HCT116 (cell line): ENCODE data around the gene PARVB. TPM values are rescaled to one million over a fixed set of nuclear protein-coding genes. Genes with fewer than 3 reads are reported as not detected.

Experiments
- ATAC-seq: fragments of 200-7000 bp; cut with Tn5 transposase; 2 replicates; pipeline ENCODE4 v1.9.1; 2020; ENCODE audit warnings: mild to moderate bottlenecking, moderate library complexity
- BruUV-seq: library from RNA; stranded (reverse); fragments of 400-500 nt; replicated peaks from 2 replicates; lab custom pipeline; 2021; lab: Mats Ljungman, UMichigan
- CTCF ChIA-PET: fragments of 300-600 bp; sonication (Branson Sonifier 250); formaldehyde crosslinking; loops from one replicate; lab custom pipeline; 2021; ENCODE audit warnings: antibody characterized with exemption; lab: Charles Lee
- POLR2A ChIA-PET: fragments of 300-600, 350-600 bp; sonication (Branson Sonifier 250); formaldehyde crosslinking; loops from one replicate; lab custom pipeline; 2021; ENCODE audit warnings: antibody characterized with exemption; lab: Charles Lee
- RAD21 ChIA-PET, 2 experiments: fragments of 300-600 bp; sonication (Branson Sonifier 250); formaldehyde crosslinking; loops; one replicate each; lab custom pipeline; 2023; ENCODE audit warnings: low total read pairs in 2 of 2; ENCODE audit not compliant: uncharacterized antibody in 2 of 2, unreplicated experiment in 2 of 2, low non-redundant PET in 1 of 2; lab: Charles Lee
- DNase-seq: peaks from one replicate; pipeline ENCODE4 v3.0.0-alpha.2; 2010; ENCODE audit warnings: low read depth, low spot score
- H2AFZ ChIP-seq: fragments of 200-600 bp; shearing (Covaris generic), sonication (generic); 2 replicates; pipeline ENCODE4 v1.6.1; 2017; ENCODE audit warnings: low read depth, mixed run types, mixed read lengths, antibody characterized with exemption, low read length; ENCODE audit not compliant: poor library complexity, severe bottlenecking
- H3K27ac ChIP-seq: 2 replicates; pipeline ENCODE4 v1.5.1; 2012; ENCODE audit warnings: low read depth, low read length
- H3K27me3 ChIP-seq: fragments of 200-600 bp; sonication (generic); 2 replicates; pipeline ENCODE4 v1.6.1; 2016; ENCODE audit warnings: mixed run types, low read length, mixed read lengths; ENCODE audit not compliant: insufficient read depth
- H3K36me3 ChIP-seq, 2 experiments: fragments of 200-500 bp in 1 of 2; fragments of 200-600 bp in 1 of 2; sonication (Bioruptor generic) in 1 of 2; sonication (generic) in 1 of 2; 2 replicates each; pipeline versions ENCODE4 v1.5.1 to v1.6.1; 2014 to 2016; ENCODE audit warnings: low read length in 2 of 2, inconsistent platforms in 1 of 2, mixed read lengths in 1 of 2, mixed run types in 1 of 2; ENCODE audit not compliant: insufficient read depth in 2 of 2, control insufficient read depth in 1 of 2
- H3K4me1 ChIP-seq, 2 experiments: fragments of 200-600 bp in 1 of 2; sonication (generic) in 1 of 2; 2 replicates each; pipeline versions ENCODE4 v1.5.1 to v1.6.1; 2012 to 2017; ENCODE audit warnings: low read length in 2 of 2, inconsistent platforms in 1 of 2, mild to moderate bottlenecking in 1 of 2, mixed read lengths in 1 of 2, mixed run types in 1 of 2, moderate library complexity in 1 of 2; ENCODE audit not compliant: insufficient read depth in 2 of 2, control insufficient read depth in 1 of 2
- H3K4me2 ChIP-seq: fragments of 200-600 bp; sonication (generic); 2 replicates; pipeline ENCODE4 v1.6.1; 2017; ENCODE audit warnings: mixed run types, low read length, mixed read lengths
- H3K4me3 ChIP-seq, 2 experiments: fragments of 200-600 bp in 1 of 2; sonication (generic) in 1 of 2; replicated peaks in 1 of 2; 2 replicates each; pipeline ENCODE4 v1.5.1; 2011 to 2016; ENCODE audit warnings: low read length in 2 of 2, control low read depth in 1 of 2, low read depth in 1 of 2, mild to moderate bottlenecking in 1 of 2, mixed read lengths in 1 of 2, mixed run types in 1 of 2
- H3K79me2 ChIP-seq: fragments of 200-600 bp; sonication (generic); 2 replicates; pipeline ENCODE4 v1.6.1; 2017; ENCODE audit warnings: mild to moderate bottlenecking, mixed run types, low read length, moderate library complexity, mixed read lengths; ENCODE audit not compliant: insufficient read depth
- H3K9ac ChIP-seq: fragments of 200-600 bp; sonication (generic); 2 replicates; pipeline ENCODE4 v1.6.1; 2016; ENCODE audit warnings: low read length, mixed read lengths
- H3K9me2 ChIP-seq: fragments of 200-600 bp; sonication (generic), shearing (Covaris generic); 2 replicates; pipeline ENCODE4 v1.6.1; 2017; ENCODE audit warnings: mixed run types, mild to moderate bottlenecking, moderate library complexity; ENCODE audit not compliant: insufficient read depth
- H3K9me3 ChIP-seq, 2 experiments: fragments of 200-500 bp in 1 of 2; fragments of 200-600 bp in 1 of 2; sonication (Bioruptor generic) in 1 of 2; sonication (generic) in 1 of 2; 2 replicates each; pipeline ENCODE4 v1.6.1; 2014 to 2017; ENCODE audit warnings: low read length in 2 of 2, mixed read lengths in 2 of 2, inconsistent platforms in 1 of 2, low read depth in 1 of 2, mild to moderate bottlenecking in 1 of 2, mixed run types in 1 of 2, moderate library complexity in 1 of 2; ENCODE audit not compliant: control insufficient read depth in 1 of 2, insufficient read depth in 1 of 2
- H4K20me1 ChIP-seq: fragments of 200-600 bp; sonication (generic), shearing (Covaris generic); 2 replicates; pipeline ENCODE4 v1.6.1; 2017; ENCODE audit warnings: mixed run types, mild to moderate bottlenecking, moderate library complexity; ENCODE audit not compliant: insufficient read depth
- ATF3 ChIP-seq: IDR thresholded peaks from 2 replicates; pipeline ENCODE4 v1.6.1; 2012
- CBX3 ChIP-seq: IDR thresholded peaks from 2 replicates; pipeline ENCODE4 v1.6.1; 2012; ENCODE audit warnings: low read depth
- CEBPB ChIP-seq: IDR thresholded peaks from 2 replicates; pipeline ENCODE4 v1.6.1; 2012; ENCODE audit warnings: low read depth
- CTCF ChIP-seq, 3 experiments: fragments of 200-600 bp in 1 of 3; sonication (generic) in 1 of 3; IDR thresholded peaks in 2 of 3; conservative IDR thresholded peaks in 1 of 3; 2 replicates each; pipeline ENCODE4 v1.5.1; 2012 to 2017; ENCODE audit warnings: low read depth in 2 of 3, low read length in 2 of 3, antibody characterized with exemption in 1 of 3, borderline replicate concordance in 1 of 3, control low read depth in 1 of 3, mild to moderate bottlenecking in 1 of 3, mixed read lengths in 1 of 3, mixed run types in 1 of 3, moderate library complexity in 1 of 3; ENCODE audit not compliant: insufficient read depth in 1 of 3
- EZH2phosphoT487 ChIP-seq: fragments of 200-600 bp; IDR thresholded peaks from 2 replicates; pipeline ENCODE4 v1.6.1; 2018; ENCODE audit warnings: antibody characterized with exemption, borderline replicate concordance
- FOSL1 ChIP-seq: IDR thresholded peaks from 2 replicates; pipeline ENCODE4 v1.6.1; 2012; ENCODE audit warnings: low read depth
- JUND ChIP-seq: IDR thresholded peaks from 2 replicates; pipeline ENCODE4 v1.6.1; 2012
- MAX ChIP-seq: IDR thresholded peaks from 2 replicates; pipeline ENCODE4 v1.6.1; 2012
- POLR2A ChIP-seq: IDR thresholded peaks from 2 replicates; pipeline ENCODE4 v1.7.0; 2011; ENCODE audit warnings: borderline replicate concordance; ENCODE audit not compliant: insufficient read depth, insufficient read length; ENCODE audit errors: extremely low read depth
- REST ChIP-seq: IDR thresholded peaks from 2 replicates; pipeline ENCODE4 v1.6.1; 2012; ENCODE audit warnings: low read depth
- TCF7L2 ChIP-seq: IDR thresholded peaks from 2 replicates; pipeline ENCODE4 v1.7.0; 2011; ENCODE audit warnings: borderline replicate concordance, inconsistent platforms; ENCODE audit not compliant: insufficient read depth, insufficient read length; ENCODE audit errors: extremely low read depth
- YY1 ChIP-seq: IDR thresholded peaks from 2 replicates; pipeline ENCODE4 v1.6.1; 2011; ENCODE audit warnings: low read length, low read depth, moderate library complexity, mild to moderate bottlenecking; ENCODE audit not compliant: insufficient replicate concordance; ENCODE audit errors: extremely low read depth
- ZFX ChIP-seq: fragments of 450-650 bp; IDR thresholded peaks from 2 replicates; pipeline ENCODE4 v1.6.1; 2017
- ZNF274 ChIP-seq: fragments of 200-500 bp; sonication (Bioruptor generic); IDR thresholded peaks from 2 replicates; pipeline ENCODE4 v1.6.1; 2014; ENCODE audit warnings: mild to moderate bottlenecking, low read depth, low read length, inconsistent platforms
- intact Hi-C: fragments of 100-400 bp; cut with micrococcal nuclease; formaldehyde crosslinking; loops from 2 replicates; pipeline ENCODE4 v1.10.0; 2022
- total RNA-seq: library from RNA; stranded (reverse); gene quantifications from one replicate; pipeline ENCODE4 v1.2.1, GENCODE V29; 2021; ENCODE audit not compliant: unreplicated experiment

The PARVB gene
- total RNA-seq, 1 experiment from 2014 or later, result 21.4 TPM

- TF ChIP-seq REST, result no peak
- no peak for TF ChIP-seq FOSL1
- no peak for TF ChIP-seq CBX3
- TF ChIP-seq POLR2A, result no peak
- TF ChIP-seq JUND, result no peak
- TF ChIP-seq MAX, result no peak
- TF ChIP-seq CEBPB, result no peak
- TF ChIP-seq TCF7L2, result no peak
Measured at GRCh38 chr22:44130076-44130711, 106.1 kb downstream of the PARVB start (continued).

- POLR2A ChIA-PET, result no interaction called here
- H2AFZ ChIP-seq, result no peak overlapping the region
- no peaks in the 10 kb centered on the region for H3K27me3 ChIP-seq
- no peak overlapping the region for H3K4me2 ChIP-seq
- H3K9me3 ChIP-seq, result no peaks in the 10 kb centered on the region
- no peak overlapping the region for H3K4me3 ChIP-seq
- RAD21 ChIA-PET, result no interaction called here
- CTCF ChIA-PET, result no interaction called here
- H3K36me3 ChIP-seq, result no peaks in the 10 kb centered on the region
- ATAC-seq (no peak), DNase-seq (no peak)
- no peaks in the 10 kb centered on the region for H3K79me2 ChIP-seq
- H4K20me1 ChIP-seq, result no peaks in the 10 kb centered on the region
- BruUV-seq, result no TSS peak
- no peaks in the 10 kb centered on the region for H3K4me1 ChIP-seq
- no peaks in the 10 kb centered on the region for H3K9me2 ChIP-seq
- intact Hi-C loops, result no loop called here
- no peak overlapping the region for H3K9ac ChIP-seq
- no peak overlapping the region for H3K27ac ChIP-seq
- TF ChIP-seq ZFX (no peak), ZNF274 (no peak), EZH2phosphoT487 (no peak), TCF7L2 (no peak), MAX (no peak), CTCF (IDR thresholded peaks at IDR 0.05 in 2 of 3, conservative IDR thresholded peaks at IDR 0.05 in 1 of 3; ENCODE audit: borderline replicate concordance in 1 of 3, insufficient read depth in 1 of 3, low read depth in 2 of 3, low read length in 2 of 3) (no peak), YY1 (no peak), REST (no peak), ATF3 (no peak), CEBPB (no peak)
Measured at GRCh38 chr22:44131412-44131811, 107.3 kb downstream of the PARVB start.
